Endothelial cell of umbilical vein (primary cell): Measurements from ENCODE around the gene LAMTOR5. TPM values are rescaled to one million over a fixed set of nuclear protein-coding genes. Genes with fewer than 3 reads are reported as not detected.

Experiments used
- BruUV-seq: library from RNA; stranded (reverse); fragments of 400-500 nt; replicated peaks from 2 replicates; lab custom pipeline; 2021; lab: Mats Ljungman, UMichigan
- CTCF ChIA-PET: fragments of 300-600, 350-600 bp; sonication (Branson Sonifier 250); formaldehyde crosslinking; loops from one replicate; lab custom pipeline; 2021; ENCODE audit warnings: antibody characterized with exemption, inconsistent platforms; lab: Charles Lee
- POLR2A ChIA-PET: fragments of 300-600, 350-600 bp; sonication (Branson Sonifier 250); formaldehyde crosslinking; loops from one replicate; lab custom pipeline; 2021; ENCODE audit warnings: antibody characterized with exemption, inconsistent platforms; lab: Charles Lee
- DNase-seq: peaks from one replicate; pipeline ENCODE4 v3.0.0-alpha.2; 2011; ENCODE audit warnings: low read depth, low spot score
- FAIRE-seq: peaks from 2 replicates; lab custom pipeline; 2011; peaks lifted over from hg19 to GRCh38; lab: Jason Lieb, UNC
- H2AFZ ChIP-seq: 2 replicates; pipeline ENCODE4 v1.6.0; 2012; ENCODE audit warnings: low read depth, low read length, control low read depth, inconsistent platforms
- H3K27ac ChIP-seq: 2 replicates; pipeline ENCODE4 v1.5.1; 2011; ENCODE audit warnings: low read depth, mild to moderate bottlenecking, control low read depth, low read length, moderate library complexity; ENCODE audit not compliant: insufficient read depth
- H3K27me3 ChIP-seq, 2 experiments: 2 replicates each; pipeline versions ENCODE4 v1.6.0 to v1.6.1; 2011; ENCODE audit warnings: low read length in 2 of 2, mixed read lengths in 1 of 2; ENCODE audit not compliant: control insufficient read depth in 2 of 2, insufficient read depth in 2 of 2
- H3K36me3 ChIP-seq, 2 experiments: 2 replicates in 1 of 2; 3 replicates in 1 of 2; pipeline ENCODE4 v1.5.1; 2011; ENCODE audit warnings: low read length in 2 of 2, mild to moderate bottlenecking in 1 of 2, moderate library complexity in 1 of 2; ENCODE audit not compliant: control insufficient read depth in 2 of 2, insufficient read depth in 2 of 2; ENCODE audit errors: extremely low read depth in 1 of 2
- H3K4me1 ChIP-seq: 3 replicates; pipeline ENCODE4 v1.5.1; 2011; ENCODE audit warnings: mild to moderate bottlenecking, low read length; ENCODE audit not compliant: control insufficient read depth, insufficient read depth; ENCODE audit errors: extremely low read depth
- H3K4me2 ChIP-seq: 2 replicates; pipeline ENCODE4 v1.6.1; 2011; ENCODE audit warnings: low read length, control low read depth, mixed read lengths; ENCODE audit not compliant: insufficient read depth
- H3K4me3 ChIP-seq, 3 experiments: fragments of 200-600 bp in 1 of 3; sonication (generic), shearing (Covaris generic) in 1 of 3; replicated peaks in 1 of 3; 2 replicates each; pipeline ENCODE4 v1.5.1; 2011 to 2016; ENCODE audit warnings: control low read depth in 3 of 3, low read length in 3 of 3, mild to moderate bottlenecking in 2 of 3, inconsistent platforms in 1 of 3, low read depth in 1 of 3, moderate library complexity in 1 of 3; ENCODE audit not compliant: insufficient read depth in 1 of 3
- H3K79me2 ChIP-seq: 2 replicates; pipeline ENCODE4 v1.6.0; 2012; ENCODE audit warnings: low read length, inconsistent platforms; ENCODE audit not compliant: control insufficient read depth, insufficient read depth
- H3K9ac ChIP-seq: replicated peaks from 2 replicates; pipeline ENCODE3; 2011; ENCODE audit warnings: low read length, control low read depth; ENCODE audit not compliant: insufficient read depth; ENCODE audit errors: extremely low read depth
- H3K9me1 ChIP-seq: replicated peaks from 3 replicates; pipeline ENCODE4 v1.6.0; 2011; ENCODE audit warnings: mild to moderate bottlenecking, low read length; ENCODE audit not compliant: control insufficient read depth, insufficient read depth; ENCODE audit errors: extremely low read depth
- H3K9me3 ChIP-seq: replicated peaks from 2 replicates; pipeline ENCODE4 v1.5.1; 2012; ENCODE audit warnings: low read length, inconsistent platforms; ENCODE audit not compliant: control insufficient read depth, insufficient read depth
- H4K20me1 ChIP-seq: replicated peaks from 2 replicates; pipeline ENCODE3; 2011; ENCODE audit warnings: mild to moderate bottlenecking, low read length; ENCODE audit not compliant: control insufficient read depth, insufficient read depth; ENCODE audit errors: extremely low read depth
- EZH2 ChIP-seq: IDR thresholded peaks from 2 replicates; pipeline ENCODE4 v1.6.1; 2012; ENCODE audit warnings: borderline replicate concordance, low read depth, mild to moderate bottlenecking, moderate library complexity, low read length, inconsistent platforms; ENCODE audit not compliant: severe bottlenecking
- FOS ChIP-seq: IDR thresholded peaks from 2 replicates; pipeline ENCODE4 v1.6.1; 2011; ENCODE audit warnings: mild to moderate bottlenecking, low read length, moderate library complexity, borderline replicate concordance; ENCODE audit not compliant: insufficient read depth
- GATA2 ChIP-seq: IDR thresholded peaks from 2 replicates; pipeline ENCODE4 v1.7.0; 2011; ENCODE audit warnings: low read depth, mild to moderate bottlenecking, moderate library complexity, mixed read lengths, low read length; ENCODE audit not compliant: insufficient read length, insufficient read depth
- JUN ChIP-seq: IDR thresholded peaks from 2 replicates; pipeline ENCODE4 v1.6.1; 2011; ENCODE audit warnings: borderline replicate concordance, low read depth; ENCODE audit not compliant: insufficient read length, insufficient read depth
- MYC ChIP-seq: IDR thresholded peaks from one replicate; pipeline ENCODE4 v1.6.1; 2011; ENCODE audit warnings: mild to moderate bottlenecking, low read depth, low read length
- POLR2A ChIP-seq: IDR thresholded peaks from 2 replicates; pipeline ENCODE4 v1.6.1; 2012; ENCODE audit warnings: low read depth, mild to moderate bottlenecking, control low read depth, low read length
- POLR2AphosphoS5 ChIP-seq: IDR thresholded peaks from 2 replicates; pipeline ENCODE4 v1.6.1; 2012; ENCODE audit warnings: low read depth, mild to moderate bottlenecking, control low read depth, low read length, moderate library complexity; ENCODE audit not compliant: insufficient read depth
- dilution Hi-C: fragments of 300-500 bp; cut with MboI; formaldehyde crosslinking; loops from one replicate; pipeline ENCODE4 v1.15.0; 2019; ENCODE audit warnings: low sequenced_read_pairs; ENCODE audit not compliant: extremely low pct_ligation_motif_present
- intact Hi-C: fragments of 100-400 bp; cut with micrococcal nuclease; formaldehyde crosslinking; loops from one replicate; pipeline ENCODE4 v1.10.0; 2022
- polyA plus RNA-seq, 4 experiments: library from polyadenylated mRNA; depleted of rRNA in 3 of 4; stranded (reverse) in 3 of 4; unstranded in 1 of 4; fragments of >200 nt; gene quantifications; 2 replicates each; pipeline versions ENCODE4 v1.2.1 to v1.2.3, GENCODE V29; 2011 to 2012; ENCODE audit warnings: missing spikeins in 1 of 4
- total RNA-seq: library from RNA; stranded (reverse); gene quantifications from 2 replicates; pipeline ENCODE4 v1.2.3, GENCODE V29; 2021
- TF ChIP-seq, protein P1 (sequence below): IDR thresholded peaks from 2 replicates; pipeline ENCODE4 v1.6.1; 2011; ENCODE audit not compliant: insufficient read depth, insufficient read length
- TF ChIP-seq, protein P2 (sequence below), 2 donors: IDR thresholded peaks; 1 replicate in 1 of 2; 2 replicates in 1 of 2; pipeline ENCODE4 v1.5.1; 2011; ENCODE audit warnings: low read length in 2 of 2, mild to moderate bottlenecking in 2 of 2, moderate library complexity in 2 of 2, control low read depth in 1 of 2, inconsistent platforms in 1 of 2, low read depth in 1 of 2; ENCODE audit not compliant: insufficient read depth in 1 of 2; ENCODE audit errors: extremely low read depth in 1 of 2

The LAMTOR5 gene
- total and polyA plus RNA-seq, 2 donors (not counting 3 experiments of a cell fraction or from before 2014, with no cell fraction given) = 150 to 503 TPM

DNA sequence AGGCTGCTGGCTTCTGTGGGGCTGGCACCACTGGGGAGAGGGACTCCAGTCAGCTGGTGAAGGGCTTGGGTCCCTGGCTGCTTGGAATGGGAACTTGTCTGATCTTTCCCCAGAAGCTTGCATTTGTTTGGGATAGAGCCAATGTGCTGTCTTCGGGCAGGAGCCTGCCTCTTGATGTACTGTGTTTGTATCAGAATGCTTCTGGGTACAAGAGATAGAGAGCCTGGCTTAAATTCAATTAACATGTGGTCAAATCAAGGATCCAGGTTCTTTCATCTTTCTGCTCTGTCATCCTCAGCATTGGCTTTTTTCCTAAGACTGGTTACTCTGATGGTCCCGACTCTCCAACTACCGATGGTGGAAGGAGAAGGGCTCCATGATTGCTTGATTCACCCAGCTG, 27.5 kb upstream of the LAMTOR5 start:
- intact Hi-C loops (no loop called here), dilution Hi-C loops (no loop called here)
- Histone ChIP-seq H3K27ac (no peak overlapping the region), H3K27me3 (peaks cover 6 to 16% of the 10 kb centered on the region in 2 experiments), H3K4me3 (no peak overlapping the region), H3K79me2 (no peaks in the 10 kb centered on the region), H3K9me1 (no peaks in the 10 kb centered on the region), H4K20me1 (no peaks in the 10 kb centered on the region), H2AFZ (no peak overlapping the region), H3K9ac (no peak overlapping the region), H3K4me2 (no peak overlapping the region), H3K4me1 (no peaks in the 10 kb centered on the region), H3K9me3 (no peaks in the 10 kb centered on the region), H3K36me3 (no peaks in the 10 kb centered on the region)
- TF ChIP-seq MYC = no peak
- TF ChIP-seq, protein P1, sequence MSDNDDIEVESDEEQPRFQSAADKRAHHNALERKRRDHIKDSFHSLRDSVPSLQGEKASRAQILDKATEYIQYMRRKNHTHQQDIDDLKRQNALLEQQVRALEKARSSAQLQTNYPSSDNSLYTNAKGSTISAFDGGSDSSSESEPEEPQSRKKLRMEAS = no peak
- no peak for TF ChIP-seq EZH2
- TF ChIP-seq, protein P2, sequence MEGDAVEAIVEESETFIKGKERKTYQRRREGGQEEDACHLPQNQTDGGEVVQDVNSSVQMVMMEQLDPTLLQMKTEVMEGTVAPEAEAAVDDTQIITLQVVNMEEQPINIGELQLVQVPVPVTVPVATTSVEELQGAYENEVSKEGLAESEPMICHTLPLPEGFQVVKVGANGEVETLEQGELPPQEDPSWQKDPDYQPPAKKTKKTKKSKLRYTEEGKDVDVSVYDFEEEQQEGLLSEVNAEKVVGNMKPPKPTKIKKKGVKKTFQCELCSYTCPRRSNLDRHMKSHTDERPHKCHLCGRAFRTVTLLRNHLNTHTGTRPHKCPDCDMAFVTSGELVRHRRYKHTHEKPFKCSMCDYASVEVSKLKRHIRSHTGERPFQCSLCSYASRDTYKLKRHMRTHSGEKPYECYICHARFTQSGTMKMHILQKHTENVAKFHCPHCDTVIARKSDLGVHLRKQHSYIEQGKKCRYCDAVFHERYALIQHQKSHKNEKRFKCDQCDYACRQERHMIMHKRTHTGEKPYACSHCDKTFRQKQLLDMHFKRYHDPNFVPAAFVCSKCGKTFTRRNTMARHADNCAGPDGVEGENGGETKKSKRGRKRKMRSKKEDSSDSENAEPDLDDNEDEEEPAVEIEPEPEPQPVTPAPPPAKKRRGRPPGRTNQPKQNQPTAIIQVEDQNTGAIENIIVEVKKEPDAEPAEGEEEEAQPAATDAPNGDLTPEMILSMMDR (IDR thresholded peaks at IDR 0.05; ENCODE audit: extremely low read depth in 1 of 2, insufficient read depth in 1 of 2, low read depth in 1 of 2, low read length in 2 of 2) = no peak
- POLR2A ChIA-PET = no interaction called here
- BruUV-seq = no TSS peak
- no peak for DNase-seq
- CTCF ChIA-PET = interaction anchor here (1.0 to 2.6 kb wide), 5 partner anchors 12 to 226 kb away, joined by 4 to 11 read pairs (median 5); no protein-coding TSS in a partner anchor
- no peak for FAIRE-seq

DNA sequence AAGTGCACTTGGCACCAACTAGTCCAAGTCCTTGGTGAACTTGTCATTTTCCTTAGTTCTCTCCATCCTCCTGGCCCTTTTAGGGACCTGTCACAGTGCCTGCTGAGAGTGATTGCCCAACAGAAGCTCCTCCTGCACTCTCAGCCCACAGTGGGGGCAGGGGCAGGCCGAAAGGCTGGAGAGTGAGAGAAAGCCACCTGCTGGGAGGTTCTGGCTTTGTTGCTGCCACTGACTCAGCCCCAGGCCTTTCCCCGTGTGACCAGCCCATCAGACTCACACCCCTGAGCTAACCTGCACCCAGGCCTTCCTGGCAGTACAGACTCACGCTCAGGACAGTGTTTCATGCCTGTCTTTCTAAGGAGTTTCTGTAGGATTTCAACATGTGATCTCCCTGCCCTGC, 26.3 kb upstream of the LAMTOR5 start:
- H3K9ac ChIP-seq = no peak overlapping the region
- dilution Hi-C loops = no loop called here
- ChIA-PET POLR2A (no interaction called here), CTCF (interaction anchor here (0.7 to 2.6 kb wide), 3 partner anchors 26 to 225 kb away, joined by 3 to 11 read pairs (median 8); no protein-coding TSS in a partner anchor)
- H3K9me1 ChIP-seq = no peaks in the 10 kb centered on the region
- no peaks in the 10 kb centered on the region for H3K4me1 ChIP-seq
- no peaks in the 10 kb centered on the region for H3K79me2 ChIP-seq
- no peaks in the 10 kb centered on the region for H3K36me3 ChIP-seq
- no peaks in the 10 kb centered on the region for H4K20me1 ChIP-seq
- no peak for TF ChIP-seq EZH2
- TF ChIP-seq POLR2A = no peak
- TF ChIP-seq GATA2 = no peak
- TF ChIP-seq, protein P1 = no peak
- TF ChIP-seq FOS = no peak
- TF ChIP-seq POLR2AphosphoS5 = no peak
- TF ChIP-seq MYC = no peak
- no peak for TF ChIP-seq JUN
- TF ChIP-seq, protein P2 (IDR thresholded peaks at IDR 0.05; ENCODE audit: extremely low read depth in 1 of 2, insufficient read depth in 1 of 2, low read depth in 1 of 2, low read length in 2 of 2) = no peak
- no peak overlapping the region for H3K27ac ChIP-seq
- DNase-seq (no peak), FAIRE-seq (no peak)
- no peak overlapping the region for H3K4me3 ChIP-seq
- H3K27me3 ChIP-seq = peaks cover 9 to 16% of the 10 kb centered on the region in 2 experiments
- H3K9me3 ChIP-seq = no peaks in the 10 kb centered on the region
- intact Hi-C loops = no loop called here
- no peak overlapping the region for H2AFZ ChIP-seq
- BruUV-seq = no TSS peak
- H3K4me2 ChIP-seq = no peak overlapping the region
